ENCODE data around the gene DDX1. TPM values are rescaled to one million over a fixed set of nuclear protein-coding genes. Genes with fewer than 3 reads are reported as not detected.

The DDX1 gene
- total RNA-seq, 4 donors from 2014 or later = 48.7 to 60.0 (median 55.1) TPM

DNA sequence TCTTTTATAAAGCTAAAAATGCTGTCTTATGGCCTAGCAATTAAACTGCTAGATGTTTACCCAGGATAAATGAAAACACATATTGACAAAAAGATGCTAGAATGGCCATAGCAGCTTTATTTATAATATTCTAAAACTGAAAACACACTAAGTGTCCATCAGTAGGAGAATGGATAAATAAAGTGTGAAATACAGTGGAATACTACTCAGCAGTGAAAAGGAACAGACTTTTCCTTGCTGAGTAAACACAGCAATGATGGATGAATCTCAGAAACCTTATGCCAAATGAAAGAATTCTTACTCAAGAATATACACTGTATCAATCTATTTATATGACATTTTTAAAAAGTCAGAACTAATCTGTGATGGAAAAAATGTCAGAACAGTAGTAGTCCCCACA lies 33.2 kb downstream of the DDX1 start:
- DNase-seq (ENCODE audit: low spot score) (no peak), ATAC-seq (ENCODE audit: low FRiP score) (no peak)
- TF ChIP-seq, protein P1, sequence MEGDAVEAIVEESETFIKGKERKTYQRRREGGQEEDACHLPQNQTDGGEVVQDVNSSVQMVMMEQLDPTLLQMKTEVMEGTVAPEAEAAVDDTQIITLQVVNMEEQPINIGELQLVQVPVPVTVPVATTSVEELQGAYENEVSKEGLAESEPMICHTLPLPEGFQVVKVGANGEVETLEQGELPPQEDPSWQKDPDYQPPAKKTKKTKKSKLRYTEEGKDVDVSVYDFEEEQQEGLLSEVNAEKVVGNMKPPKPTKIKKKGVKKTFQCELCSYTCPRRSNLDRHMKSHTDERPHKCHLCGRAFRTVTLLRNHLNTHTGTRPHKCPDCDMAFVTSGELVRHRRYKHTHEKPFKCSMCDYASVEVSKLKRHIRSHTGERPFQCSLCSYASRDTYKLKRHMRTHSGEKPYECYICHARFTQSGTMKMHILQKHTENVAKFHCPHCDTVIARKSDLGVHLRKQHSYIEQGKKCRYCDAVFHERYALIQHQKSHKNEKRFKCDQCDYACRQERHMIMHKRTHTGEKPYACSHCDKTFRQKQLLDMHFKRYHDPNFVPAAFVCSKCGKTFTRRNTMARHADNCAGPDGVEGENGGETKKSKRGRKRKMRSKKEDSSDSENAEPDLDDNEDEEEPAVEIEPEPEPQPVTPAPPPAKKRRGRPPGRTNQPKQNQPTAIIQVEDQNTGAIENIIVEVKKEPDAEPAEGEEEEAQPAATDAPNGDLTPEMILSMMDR (IDR thresholded peaks at IDR 0.05) = no peak

DNA sequence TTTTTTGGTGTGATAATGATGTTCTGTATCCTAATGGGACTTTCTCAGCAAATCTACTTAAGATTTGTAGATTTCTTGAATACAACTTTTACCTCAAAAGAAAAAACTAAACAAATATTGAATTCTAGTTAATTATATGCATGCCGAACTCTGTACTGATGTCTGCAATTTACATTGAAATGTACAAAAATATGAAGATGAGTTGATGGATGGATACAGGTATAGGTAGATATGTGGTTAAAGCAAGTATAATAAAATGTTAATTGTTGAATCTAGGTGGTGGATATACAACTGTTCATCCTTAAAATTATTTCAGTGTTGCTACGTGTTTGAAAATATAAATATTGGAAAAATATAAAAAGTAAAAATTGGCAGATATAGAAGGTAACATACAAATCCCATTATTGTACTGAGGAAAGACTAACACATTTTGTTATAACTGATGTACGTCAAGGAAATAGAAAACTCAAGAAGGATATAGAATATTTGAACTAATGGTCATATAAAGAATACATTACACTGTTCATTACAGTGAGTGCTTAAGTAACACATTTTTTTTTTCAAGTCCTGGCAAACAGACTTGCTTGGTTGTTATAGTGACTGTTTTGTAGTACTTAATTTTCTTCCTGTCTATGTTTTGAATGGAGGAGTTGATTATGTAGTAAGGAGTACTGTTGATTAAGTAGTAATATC lies 33.8 kb downstream of the DDX1 start:
- TF ChIP-seq, protein P1 (IDR thresholded peaks at IDR 0.05) = no peak
- ATAC-seq (ENCODE audit: low FRiP score) (no peak), DNase-seq (ENCODE audit: low spot score) (no peak)

DNA sequence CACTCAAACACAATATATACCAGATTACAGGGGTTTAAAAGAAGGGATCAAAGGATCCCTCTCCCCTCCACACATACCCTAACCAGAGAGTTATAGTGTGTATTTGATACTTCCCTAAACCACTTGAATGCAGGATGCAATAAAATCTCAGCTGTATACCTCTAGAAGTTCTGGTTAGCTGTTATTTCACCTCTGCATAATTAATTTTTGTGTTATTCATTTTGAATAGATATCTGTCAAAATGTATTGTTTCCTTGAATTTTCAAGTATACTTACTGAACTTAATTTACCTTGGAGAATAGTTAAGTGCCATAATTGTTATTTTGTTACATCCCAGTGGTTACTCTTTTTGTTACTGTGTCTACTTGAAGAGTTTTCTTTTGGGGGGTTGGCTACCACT lies 34.5 kb downstream of the DDX1 start:
- DNase-seq (ENCODE audit: low spot score) (no peak), ATAC-seq (ENCODE audit: low FRiP score) (no peak)
- TF ChIP-seq, protein P1 (IDR thresholded peaks at IDR 0.05) = no peak

DNA sequence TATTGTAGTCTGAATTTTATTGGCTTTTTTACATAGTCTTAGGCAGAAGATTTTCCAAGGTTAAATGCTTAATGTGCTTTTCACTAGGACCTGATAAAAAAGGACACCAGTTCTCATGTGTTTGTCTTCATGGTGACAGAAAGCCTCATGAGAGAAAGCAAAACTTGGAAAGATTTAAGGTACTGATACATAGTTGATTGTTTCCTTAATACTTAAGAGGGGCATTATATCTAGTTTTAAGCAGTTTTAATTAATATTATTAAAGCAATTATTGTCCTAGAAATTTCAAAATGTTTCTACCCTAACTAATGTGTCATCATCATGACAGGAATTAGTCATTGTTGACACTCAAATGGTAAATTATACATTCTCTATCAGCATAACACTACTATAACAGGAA lies 35.3 kb downstream of the DDX1 start:
- DNase-seq (ENCODE audit: low spot score) (no peak), ATAC-seq (ENCODE audit: low FRiP score) (no peak)

DNA sequence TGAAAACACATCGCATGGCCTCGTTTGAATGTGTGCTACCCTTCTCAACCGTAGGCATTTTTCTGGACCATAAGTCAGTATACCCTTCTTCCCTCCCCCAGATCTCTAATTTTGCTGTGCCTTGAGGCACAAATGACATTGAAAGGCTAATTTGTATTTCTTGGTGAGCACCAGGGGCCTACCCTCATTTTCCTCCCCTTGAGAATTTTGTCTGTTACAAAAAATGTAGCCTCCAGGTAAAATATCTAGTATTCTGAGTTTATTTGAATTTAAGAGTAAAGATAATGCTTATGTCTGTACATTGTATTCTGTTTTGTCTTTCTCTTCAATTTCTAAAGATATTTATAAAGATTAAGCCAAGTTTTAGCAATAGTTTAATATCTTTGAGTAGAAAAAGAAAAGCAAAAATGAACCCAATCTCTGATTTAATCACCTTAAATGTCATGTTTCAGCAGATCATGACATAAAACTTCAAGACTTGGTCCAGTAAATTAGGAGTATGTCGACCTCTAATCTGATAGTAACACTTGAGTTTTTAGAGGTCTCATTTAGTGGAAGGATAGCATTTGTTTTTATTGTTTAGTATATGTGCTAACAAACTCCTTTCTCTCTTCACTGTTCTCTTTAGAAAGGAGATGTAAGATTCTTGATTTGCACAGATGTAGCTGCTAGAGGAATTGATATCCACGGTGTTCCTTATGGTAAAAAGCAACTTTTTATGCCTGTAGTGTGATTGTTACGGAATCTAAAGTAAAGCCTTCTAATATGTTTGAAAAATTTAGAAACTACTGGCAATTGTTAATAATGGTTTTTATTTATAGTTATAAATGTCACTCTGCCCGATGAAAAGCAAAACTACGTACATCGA lies 36.4 kb downstream of the DDX1 start:
- TF ChIP-seq, protein P1 (IDR thresholded peaks at IDR 0.05) = no peak
- no peak for DNase-seq (ENCODE audit: low spot score)
- ATAC-seq (ENCODE audit: low FRiP score) = no peak

More for the DNA sequence above, 35.3 kb downstream of the DDX1 start:
- TF ChIP-seq, protein P1 (IDR thresholded peaks at IDR 0.05) = no peak

DNA sequence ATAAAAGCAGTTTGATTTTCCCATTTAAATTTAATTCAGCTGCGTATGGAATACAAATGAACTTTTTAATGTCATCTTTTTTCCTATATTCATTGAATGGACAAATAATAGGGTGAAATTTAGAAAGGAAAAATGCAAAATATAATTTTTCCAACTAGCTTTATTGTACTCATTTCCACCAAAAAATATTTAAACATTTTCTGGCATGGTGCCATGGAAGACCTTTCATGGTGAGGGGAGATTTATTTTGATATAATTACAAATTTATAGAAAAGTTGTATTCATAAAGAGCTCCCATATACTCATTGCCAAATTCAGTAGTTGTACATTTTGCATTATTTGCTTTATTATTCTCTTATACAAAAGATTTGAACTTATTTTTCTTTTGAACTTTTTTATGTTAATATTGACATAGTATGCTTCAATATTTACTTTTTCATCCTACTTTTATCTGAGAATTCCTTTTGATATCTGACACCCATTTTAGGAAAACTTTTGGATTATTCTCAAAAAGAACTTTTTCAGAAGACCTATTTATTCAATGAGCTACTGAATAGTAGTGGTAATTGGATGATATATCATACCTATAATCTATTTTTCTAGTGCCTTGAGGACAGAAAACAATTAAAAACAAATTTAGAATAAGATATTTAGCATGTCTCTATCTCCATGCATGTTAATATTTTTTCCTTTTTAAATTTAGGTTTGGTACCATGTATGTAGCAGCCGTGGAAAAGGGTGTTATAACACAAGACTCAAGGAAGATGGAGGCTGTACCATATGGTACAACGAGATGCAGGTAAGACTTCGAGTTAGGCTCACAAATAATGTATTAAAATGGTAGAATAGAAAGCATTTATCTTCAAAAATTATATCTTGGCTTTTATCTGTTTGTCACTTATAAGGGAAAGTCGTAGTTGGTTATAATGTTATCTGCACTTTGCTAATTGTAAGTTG lies 37.5 kb downstream of the DDX1 start:
- DNase-seq (ENCODE audit: low spot score) (no peak), ATAC-seq (ENCODE audit: low FRiP score) (no peak)
- TF ChIP-seq, protein P1 (IDR thresholded peaks at IDR 0.05) = no peak

Measured in omental fat pad (tissue), 4 donors.